Activated T-helper 1 cell treated with anti-CD3 and anti-CD28 coated beads, Interleukin-12 subunit alpha, Interleukin-12 subunit beta, Interleukin-2, Interleukin-4 antibody, amounts not matched to agents 30 ng/mL and 10 ng/mL and 1 ng/mL, durations not matched to agents 14 hours and 24 hours and 36 hours (primary cell): ENCODE data around the gene SPRYD4. TPM values are rescaled to one million over a fixed set of nuclear protein-coding genes. Genes with fewer than 3 reads are reported as not detected.
A peak's percentile ranks its signal among the peaks of the same experiment; 100 is the strongest.
"Not testable (repeated sequence)": the region's sequence is repeated elsewhere in the genome, so short reads cannot be mapped to it uniquely, and the experiment has no call there.

Experiments used
- DNase-seq: peaks from one replicate; pipeline ENCODE4 v3.0.0; 2021; ENCODE audit warnings: low spot score
- H3K27ac Mint-ChIP-seq: one replicate; pipeline ENCODE4 v1.8.0; 2021; ENCODE audit warnings: mild to moderate bottlenecking, mixed read lengths
- H3K27me3 Mint-ChIP-seq: one replicate; pipeline ENCODE4 v1.8.0; 2022; ENCODE audit warnings: mild to moderate bottlenecking, moderate library complexity, mixed read lengths; ENCODE audit not compliant: insufficient read depth
- H3K36me3 Mint-ChIP-seq: one replicate; pipeline ENCODE4 v1.8.0; 2021; ENCODE audit warnings: low read depth, mixed read lengths
- H3K4me1 Mint-ChIP-seq: one replicate; pipeline ENCODE4 v1.8.0; 2021; ENCODE audit warnings: low read depth, mixed read lengths
- H3K4me3 Mint-ChIP-seq: one replicate; pipeline ENCODE4 v1.8.0; 2021; ENCODE audit warnings: mild to moderate bottlenecking, moderate library complexity, mixed read lengths
- H3K9me3 Mint-ChIP-seq: one replicate; pipeline ENCODE4 v1.8.0; 2021; ENCODE audit warnings: mixed read lengths
- intact Hi-C: fragments of 100-400 bp; cut with micrococcal nuclease; formaldehyde crosslinking; loops from one replicate; pipeline ENCODE4 v1.15.1; 2024
- total RNA-seq: library from RNA; stranded (reverse); gene quantifications from 2 replicates; pipeline ENCODE4 v1.2.3, GENCODE V29; 2022

The SPRYD4 gene
- total RNA-seq, 1 donor from 2014 or later = 5.0 TPM

GRCh38 chr12:56486694-56487093, 18.3 kb downstream of the SPRYD4 start:
- Mint-ChIP-seq H3K36me3 (no peaks in the 10 kb centered on the region), H3K9me3 (no peaks in the 10 kb centered on the region), H3K27ac (no peak overlapping the region), H3K27me3 (peaks cover 48% of the 10 kb centered on the region), H3K4me1 (peaks cover 22% of the 10 kb centered on the region), H3K4me3 (peak overlapping the region; percentile 85)
- DNase-seq = no peak
- intact Hi-C loops = no loop called here

- peak overlapping the region; percentile 85 for H3K4me3 Mint-ChIP-seq
- no peaks in the 10 kb centered on the region for H3K9me3 Mint-ChIP-seq
- intact Hi-C loops = loop anchor here (2.0 kb wide), 1 partner anchor 19 kb away; the partner anchor contains the start of gene SPRYD4
- H3K27ac Mint-ChIP-seq = no peak overlapping the region
- peaks cover 22% of the 10 kb centered on the region for H3K4me1 Mint-ChIP-seq
- H3K36me3 Mint-ChIP-seq = no peaks in the 10 kb centered on the region
- peaks cover 48% of the 10 kb centered on the region for H3K27me3 Mint-ChIP-seq
- DNase-seq = peak; percentile 9
These were observed 19.2 kb downstream of the SPRYD4 start for GRCh38 chr12:56487448-56488040.

GRCh38 chr12:56488041-56488955, 19.9 kb downstream of the SPRYD4 start, which contains the start of gene GLS2:
Gene GLS2, minus strand, starts transcription at chr12:56488161. Its CDS starts 43 bp downstream, at chr12:56488118.
- no peaks in the 10 kb centered on the region for H3K9me3 Mint-ChIP-seq
- intact Hi-C loops = loop anchor here (2.0 kb wide), 1 partner anchor 19 kb away; the partner anchor contains the start of gene SPRYD4
- peak; percentile 60 for DNase-seq
- peak within 1 kb of the TSS; percentile 85 for H3K4me3 Mint-ChIP-seq
- no peak within 1 kb of the TSS for H3K27ac Mint-ChIP-seq
- no peaks in the 10 kb centered on the region for H3K36me3 Mint-ChIP-seq
- peaks cover 48% of the 10 kb centered on the region for H3K27me3 Mint-ChIP-seq
- H3K4me1 Mint-ChIP-seq = peaks cover 22% of the 10 kb centered on the region

- Mint-ChIP-seq H3K36me3 (no peaks in the 10 kb centered on the region), H3K27ac (no peak overlapping the region), H3K27me3 (peaks cover 48% of the 10 kb centered on the region), H3K4me1 (peaks cover 22% of the 10 kb centered on the region), H3K9me3 (no peaks in the 10 kb centered on the region), H3K4me3 (no peak overlapping the region)
- intact Hi-C loops = no loop called here
- no peak for DNase-seq
These were observed 22.0 kb downstream of the SPRYD4 start for GRCh38 chr12:56490360-56490759.

- H3K27me3 Mint-ChIP-seq = peaks cover 29% of the 10 kb centered on the region
- H3K9me3 Mint-ChIP-seq, intact Hi-C loops, H3K27ac Mint-ChIP-seq, H3K4me3 Mint-ChIP-seq, H3K4me1 Mint-ChIP-seq, H3K36me3 Mint-ChIP-seq, DNase-seq: not testable (repeated sequence)
These were observed 25.2 kb downstream of the SPRYD4 start for GRCh38 chr12:56493409-56494105.

GRCh38 chr12:56494106-56494415, 25.7 kb downstream of the SPRYD4 start:
- H3K4me1 Mint-ChIP-seq, H3K9me3 Mint-ChIP-seq, DNase-seq, H3K36me3 Mint-ChIP-seq, H3K4me3 Mint-ChIP-seq, intact Hi-C loops, H3K27ac Mint-ChIP-seq: not testable (repeated sequence)
- peaks cover 24% of the 10 kb centered on the region for H3K27me3 Mint-ChIP-seq

GRCh38 chr12:56494481-56494880, 26.1 kb downstream of the SPRYD4 start:
- H3K27me3 Mint-ChIP-seq = peaks cover 20% of the 10 kb centered on the region
- H3K36me3 Mint-ChIP-seq, intact Hi-C loops, H3K4me3 Mint-ChIP-seq, H3K9me3 Mint-ChIP-seq, H3K4me1 Mint-ChIP-seq, DNase-seq, H3K27ac Mint-ChIP-seq: not testable (repeated sequence)

- H3K4me1 Mint-ChIP-seq, intact Hi-C loops, H3K27me3 Mint-ChIP-seq, H3K9me3 Mint-ChIP-seq, H3K36me3 Mint-ChIP-seq, H3K4me3 Mint-ChIP-seq, H3K27ac Mint-ChIP-seq: not testable (repeated sequence)
- peak; percentile 51 for DNase-seq
These were observed 28.3 kb downstream of the SPRYD4 start for GRCh38 chr12:56496704-56497103.

- DNase-seq, H3K36me3 Mint-ChIP-seq, intact Hi-C loops, H3K9me3 Mint-ChIP-seq, H3K27me3 Mint-ChIP-seq, H3K4me1 Mint-ChIP-seq, H3K4me3 Mint-ChIP-seq, H3K27ac Mint-ChIP-seq: not testable (repeated sequence)
These were observed 29.9 kb downstream of the SPRYD4 start for GRCh38 chr12:56498126-56498902.

- H3K27ac Mint-ChIP-seq, H3K9me3 Mint-ChIP-seq, H3K36me3 Mint-ChIP-seq, H3K4me3 Mint-ChIP-seq, intact Hi-C loops, H3K27me3 Mint-ChIP-seq, DNase-seq, H3K4me1 Mint-ChIP-seq: not testable (repeated sequence)
These were observed 31.1 kb downstream of the SPRYD4 start for GRCh38 chr12:56499452-56499851.

- intact Hi-C loops, H3K27ac Mint-ChIP-seq: not testable (repeated sequence)
These were observed 31.5 kb downstream of the SPRYD4 start for GRCh38 chr12:56499879-56500278.

GRCh38 chr12:56510786-56511185, 42.4 kb downstream of the SPRYD4 start:
- no peaks in the 10 kb centered on the region for H3K36me3 Mint-ChIP-seq
- no peaks in the 10 kb centered on the region for H3K9me3 Mint-ChIP-seq
- intact Hi-C loops = no loop called here
- no peak overlapping the region for H3K27ac Mint-ChIP-seq
- H3K27me3 Mint-ChIP-seq = peaks cover 17% of the 10 kb centered on the region
- H3K4me3 Mint-ChIP-seq = no peak overlapping the region
- H3K4me1 Mint-ChIP-seq = peaks cover 6% of the 10 kb centered on the region
- DNase-seq = no peak

More at GRCh38 chr12:56499879-56500278, 31.5 kb downstream of the SPRYD4 start:
- not testable (repeated sequence) for H3K27me3 Mint-ChIP-seq, H3K4me1 Mint-ChIP-seq, H3K9me3 Mint-ChIP-seq, DNase-seq, H3K36me3 Mint-ChIP-seq, H3K4me3 Mint-ChIP-seq
